Measurements from ENCODE around the gene PFKP. TPM values are rescaled to one million over a fixed set of nuclear protein-coding genes. Genes with fewer than 3 reads are reported as not detected.
A peak's percentile ranks its signal among the peaks of the same experiment; 100 is the strongest.
"Not testable (repeated sequence)": the region's sequence is repeated elsewhere in the genome, so short reads cannot be mapped to it uniquely, and the experiment has no call there.

Gene PFKP
- total RNA-seq, 3 donors from 2014 or later, result 239 to 271 (median 253) TPM

- no peaks in the 10 kb centered on the region for H3K9me3 Mint-ChIP-seq
- peaks cover 2% of the 10 kb centered on the region for H3K4me1 Mint-ChIP-seq (ENCODE audit: low read depth)
- no peaks in the 10 kb centered on the region for H3K27me3 Mint-ChIP-seq (ENCODE audit: low read depth)
- ATAC-seq (no peak), DNase-seq (no peak)
- peaks cover 72% of the 10 kb centered on the region for H3K36me3 Mint-ChIP-seq (ENCODE audit: insufficient read depth)
- H3K4me3 Mint-ChIP-seq, result no peak overlapping the region
These were observed 96.5 kb downstream of the PFKP start for GRCh38 chr10:3163879-3164278.

GRCh38 chr10:3165196-3165595 is 97.8 kb downstream of the PFKP start:
- H3K27me3 Mint-ChIP-seq (ENCODE audit: low read depth), result no peaks in the 10 kb centered on the region
- ATAC-seq (no peak), DNase-seq (no peak)
- no peaks in the 10 kb centered on the region for H3K9me3 Mint-ChIP-seq
- H3K36me3 Mint-ChIP-seq (ENCODE audit: insufficient read depth), result peaks cover 65% of the 10 kb centered on the region
- peaks cover 6% of the 10 kb centered on the region for H3K4me1 Mint-ChIP-seq (ENCODE audit: low read depth)
- H3K4me3 Mint-ChIP-seq, result no peak overlapping the region

DNA sequence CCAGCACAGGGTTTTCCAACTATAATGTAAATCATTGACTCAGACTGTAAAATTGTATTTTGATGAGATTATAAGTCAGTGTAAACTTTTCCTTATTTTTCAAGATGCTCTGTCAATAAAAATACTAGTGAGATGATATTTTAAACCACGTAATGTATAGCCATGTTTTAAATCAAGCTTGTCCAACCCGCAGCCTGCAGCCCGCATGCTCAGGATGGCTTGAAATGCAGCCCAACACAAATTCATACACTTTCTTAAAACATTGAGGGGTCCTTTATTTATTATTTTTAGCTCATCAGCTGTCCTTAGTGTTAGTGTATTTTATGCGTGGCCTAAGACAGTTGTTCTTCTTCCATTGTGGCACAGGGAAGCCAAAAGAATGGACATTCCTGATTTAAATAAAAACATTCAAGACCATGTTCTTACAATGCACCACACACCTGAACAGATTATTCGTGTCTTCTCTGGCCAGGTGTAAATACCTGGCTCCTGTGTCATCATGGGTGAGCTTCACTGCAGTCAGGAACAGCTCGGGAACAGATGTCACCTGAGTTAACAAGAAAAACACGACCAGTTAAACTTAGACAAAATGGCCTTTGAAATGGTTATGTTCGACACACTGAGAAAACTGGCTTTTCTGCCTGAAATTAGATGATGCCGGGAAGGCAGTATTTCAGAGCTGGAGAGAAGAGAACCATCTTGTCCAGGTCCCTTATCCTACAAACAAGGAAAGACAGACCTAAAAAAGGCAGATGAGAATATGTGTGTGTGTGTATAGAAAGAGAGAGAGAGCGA is 99.3 kb downstream of the PFKP start:
- DNase-seq (no peak), ATAC-seq (no peak)
- peaks cover 61% of the 10 kb centered on the region for H3K36me3 Mint-ChIP-seq (ENCODE audit: insufficient read depth)
- H3K4me3 Mint-ChIP-seq, result no peak overlapping the region
- H3K4me1 Mint-ChIP-seq (ENCODE audit: low read depth), result peaks cover 16% of the 10 kb centered on the region
- no peaks in the 10 kb centered on the region for H3K9me3 Mint-ChIP-seq
- no peaks in the 10 kb centered on the region for H3K27me3 Mint-ChIP-seq (ENCODE audit: low read depth)

GRCh38 chr10:3167611-3168330 is 100.4 kb downstream of the PFKP start:
- peaks cover 20% of the 10 kb centered on the region for H3K4me1 Mint-ChIP-seq (ENCODE audit: low read depth)
- peaks cover 53% of the 10 kb centered on the region for H3K36me3 Mint-ChIP-seq (ENCODE audit: insufficient read depth)
- no peak for ATAC-seq
- DNase-seq, result no peak
- H3K4me3 Mint-ChIP-seq, result no peak overlapping the region
- no peaks in the 10 kb centered on the region for H3K27me3 Mint-ChIP-seq (ENCODE audit: low read depth)
- H3K9me3 Mint-ChIP-seq, result no peaks in the 10 kb centered on the region

- Mint-ChIP-seq H3K36me3 (ENCODE audit: insufficient read depth) (peaks cover 43% of the 10 kb centered on the region), H3K4me1 (ENCODE audit: low read depth) (peaks cover 23% of the 10 kb centered on the region), H3K4me3 (no peak overlapping the region), H3K27me3 (ENCODE audit: low read depth) (no peaks in the 10 kb centered on the region), H3K9me3 (no peaks in the 10 kb centered on the region)
- no peak for DNase-seq
- ATAC-seq, result no peak
These were observed 101.9 kb downstream of the PFKP start for GRCh38 chr10:3169271-3169670.

GRCh38 chr10:3169673-3170072 is 102.3 kb downstream of the PFKP start:
- Mint-ChIP-seq H3K36me3 (ENCODE audit: insufficient read depth) (peaks cover 43% of the 10 kb centered on the region), H3K27me3 (ENCODE audit: low read depth) (no peaks in the 10 kb centered on the region), H3K9me3 (no peaks in the 10 kb centered on the region), H3K4me3 (no peak overlapping the region), H3K4me1 (ENCODE audit: low read depth) (peaks cover 23% of the 10 kb centered on the region)
- ATAC-seq, result no peak
- no peak for DNase-seq

GRCh38 chr10:3171488-3171887 is 104.1 kb downstream of the PFKP start:
- Mint-ChIP-seq H3K4me1 (ENCODE audit: low read depth) (peaks cover 23% of the 10 kb centered on the region), H3K4me3 (peak overlapping the region; percentile 90), H3K36me3 (ENCODE audit: insufficient read depth) (peaks cover 26% of the 10 kb centered on the region)
- not testable (repeated sequence) for H3K27me3 Mint-ChIP-seq (ENCODE audit: low read depth); ATAC-seq; H3K9me3 Mint-ChIP-seq; DNase-seq

GRCh38 chr10:3172081-3172445 is 104.7 kb downstream of the PFKP start:
- Mint-ChIP-seq H3K4me1 (ENCODE audit: low read depth) (peaks cover 23% of the 10 kb centered on the region), H3K4me3 (peak overlapping the region; percentile 90), H3K27me3 (ENCODE audit: low read depth) (no peaks in the 10 kb centered on the region), H3K36me3 (ENCODE audit: insufficient read depth) (peaks cover 22% of the 10 kb centered on the region), H3K9me3 (no peaks in the 10 kb centered on the region)
- ATAC-seq (peak; percentile 29 to 38), DNase-seq (peak; percentile 62)

GRCh38 chr10:3172446-3173170 is 105.3 kb downstream of the PFKP start, which contains the start of gene PITRM1:
Gene PITRM1, minus strand, starts transcription at chr10:3172782. Its CDS starts 10 bp downstream, at chr10:3172772.
- Mint-ChIP-seq H3K4me1 (ENCODE audit: low read depth) (peaks cover 23% of the 10 kb centered on the region), H3K36me3 (ENCODE audit: insufficient read depth) (peaks cover 19% of the 10 kb centered on the region), H3K27me3 (ENCODE audit: low read depth) (no peaks in the 10 kb centered on the region), H3K9me3 (no peaks in the 10 kb centered on the region), H3K4me3 (peak within 1 kb of the TSS; percentile 90)
- DNase-seq (peak; percentile 98), ATAC-seq (peak; percentile 96 to 97)

DNA sequence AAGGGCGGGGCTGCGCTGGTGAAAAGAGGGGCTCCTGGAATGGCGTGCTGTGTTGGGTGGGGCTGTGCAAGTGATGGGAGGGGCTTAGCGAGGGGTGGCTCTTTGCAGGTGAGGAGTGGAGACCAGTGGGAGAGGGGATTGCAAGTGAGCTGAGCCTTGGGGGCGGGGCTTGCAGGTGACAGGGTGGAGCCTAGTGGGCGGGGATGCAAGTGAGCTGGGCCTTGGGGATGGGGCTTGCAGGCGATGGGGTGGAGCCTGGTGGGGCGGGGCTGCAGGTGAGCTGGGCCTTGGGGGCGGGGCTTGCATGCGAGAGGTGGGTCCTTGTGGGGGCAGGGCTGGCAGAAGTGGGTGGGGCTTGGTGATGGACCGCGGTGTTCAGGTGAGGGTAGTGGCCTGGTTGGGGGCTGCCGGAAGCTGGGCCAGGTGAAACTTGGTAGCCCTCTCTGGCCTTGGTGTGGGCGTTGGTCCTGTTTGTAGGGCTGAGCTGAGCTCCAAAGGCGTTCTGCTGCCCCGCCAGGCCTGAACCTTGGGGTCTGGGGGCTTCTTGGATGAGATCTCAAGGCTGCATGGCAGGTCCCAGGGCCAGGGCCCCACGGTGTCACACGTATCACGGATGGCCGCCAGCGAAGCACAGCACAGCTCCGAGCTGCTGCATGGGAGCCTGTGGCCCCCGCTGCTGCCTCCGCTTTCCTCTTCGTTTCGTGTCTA is 106.0 kb downstream of the PFKP start:
- Mint-ChIP-seq H3K4me3 (peak overlapping the region; percentile 80), H3K36me3 (ENCODE audit: insufficient read depth) (peaks cover 14% of the 10 kb centered on the region), H3K27me3 (ENCODE audit: low read depth) (no peaks in the 10 kb centered on the region), H3K4me1 (ENCODE audit: low read depth) (peaks cover 23% of the 10 kb centered on the region), H3K9me3 (no peaks in the 10 kb centered on the region)
- DNase-seq (no peak), ATAC-seq (peak; percentile 14 to 15)

- Mint-ChIP-seq H3K36me3 (ENCODE audit: insufficient read depth) (no peaks in the 10 kb centered on the region), H3K4me3 (no peak overlapping the region), H3K4me1 (ENCODE audit: low read depth) (peaks cover 1% of the 10 kb centered on the region), H3K27me3 (ENCODE audit: low read depth) (peaks cover 11% of the 10 kb centered on the region), H3K9me3 (no peaks in the 10 kb centered on the region)
- no peak for ATAC-seq
- no peak for DNase-seq
These were observed 110.7 kb downstream of the PFKP start for GRCh38 chr10:3178042-3178441.

DNA sequence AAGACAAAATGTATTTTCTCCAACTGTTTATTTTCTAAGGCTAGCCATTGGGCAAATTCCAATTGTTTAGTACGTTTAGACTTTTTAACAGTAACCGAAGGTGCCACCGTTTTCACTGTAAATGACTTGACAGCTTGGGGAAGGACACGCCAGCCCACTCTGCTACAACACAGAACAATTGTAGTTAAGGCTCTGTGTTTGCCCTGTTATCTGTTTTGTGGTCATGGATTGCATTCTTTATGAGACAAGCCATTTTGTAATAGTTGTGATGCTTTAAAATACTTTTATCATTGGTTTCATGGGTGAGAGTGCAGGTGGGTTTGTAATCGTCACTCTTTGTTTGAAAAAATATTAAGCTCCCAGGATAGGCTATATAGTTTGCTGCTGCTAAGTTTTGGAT is 111.8 kb downstream of the PFKP start:
- H3K36me3 Mint-ChIP-seq (ENCODE audit: insufficient read depth), result no peaks in the 10 kb centered on the region
- no peaks in the 10 kb centered on the region for H3K9me3 Mint-ChIP-seq
- no peaks in the 10 kb centered on the region for H3K4me1 Mint-ChIP-seq (ENCODE audit: low read depth)
- DNase-seq (no peak), ATAC-seq (no peak)
- peaks cover 11% of the 10 kb centered on the region for H3K27me3 Mint-ChIP-seq (ENCODE audit: low read depth)
- H3K4me3 Mint-ChIP-seq, result no peak overlapping the region

DNA sequence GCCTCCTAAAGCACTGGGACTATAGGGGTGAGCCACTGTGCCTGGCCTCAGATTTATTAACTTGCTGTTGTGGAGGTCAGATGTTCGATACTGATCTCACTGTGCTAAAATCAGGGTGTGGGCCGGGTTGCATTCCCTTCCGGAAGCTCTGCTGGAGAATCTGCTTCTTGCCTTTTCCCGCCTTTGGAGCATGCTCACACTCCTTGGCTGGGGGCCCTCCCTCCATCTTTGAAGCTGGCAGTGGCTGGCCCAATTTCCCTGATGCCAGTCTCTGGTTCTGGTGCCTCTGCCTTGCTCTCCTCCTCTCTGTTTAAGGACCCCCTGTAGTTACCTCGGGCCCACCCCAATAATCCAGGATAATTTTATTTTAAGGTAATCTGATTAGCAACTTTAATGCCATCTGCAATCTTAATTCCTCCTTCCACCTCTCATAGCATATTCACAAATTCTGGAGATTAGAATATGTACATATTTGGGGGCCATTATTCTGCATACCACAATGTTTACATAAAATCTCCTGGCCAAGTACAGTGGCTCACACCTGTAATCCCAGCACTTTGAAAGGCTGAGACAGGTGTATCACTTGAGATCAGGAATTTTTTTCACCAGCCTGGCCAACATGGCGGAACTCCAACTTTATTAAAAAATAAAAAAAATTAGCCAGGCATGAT is 113.1 kb downstream of the PFKP start:
- DNase-seq, result no peak
- H3K4me1 Mint-ChIP-seq (ENCODE audit: low read depth), result peaks cover 5% of the 10 kb centered on the region
- H3K27me3 Mint-ChIP-seq (ENCODE audit: low read depth), result peaks cover 11% of the 10 kb centered on the region
- H3K9me3 Mint-ChIP-seq, result no peaks in the 10 kb centered on the region
- no peaks in the 10 kb centered on the region for H3K36me3 Mint-ChIP-seq (ENCODE audit: insufficient read depth)
- no peak for ATAC-seq
- H3K4me3 Mint-ChIP-seq, result no peak overlapping the region
